ENCODE data around the gene RAB40B.

DNA sequence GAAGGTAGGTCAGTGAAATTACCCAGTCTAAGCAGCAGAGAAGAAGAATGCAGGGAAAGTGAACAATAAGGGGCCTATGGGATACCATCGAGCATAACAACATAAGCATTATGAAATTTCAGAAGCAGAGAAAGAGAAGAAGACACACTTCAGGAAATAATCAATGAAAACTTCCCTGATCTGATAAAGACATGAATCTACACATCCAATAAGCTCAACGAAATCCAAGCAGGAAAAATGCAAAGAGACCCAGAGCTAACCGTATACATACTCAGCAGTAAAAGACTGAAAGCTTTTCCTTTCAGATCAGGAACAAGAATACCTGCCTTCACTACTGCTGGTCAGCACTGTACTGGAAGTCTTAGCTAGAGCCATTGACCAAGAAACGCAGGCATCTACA lies 88.8 kb downstream of the RAB40B start:
- TF ChIP-seq, protein P1, sequence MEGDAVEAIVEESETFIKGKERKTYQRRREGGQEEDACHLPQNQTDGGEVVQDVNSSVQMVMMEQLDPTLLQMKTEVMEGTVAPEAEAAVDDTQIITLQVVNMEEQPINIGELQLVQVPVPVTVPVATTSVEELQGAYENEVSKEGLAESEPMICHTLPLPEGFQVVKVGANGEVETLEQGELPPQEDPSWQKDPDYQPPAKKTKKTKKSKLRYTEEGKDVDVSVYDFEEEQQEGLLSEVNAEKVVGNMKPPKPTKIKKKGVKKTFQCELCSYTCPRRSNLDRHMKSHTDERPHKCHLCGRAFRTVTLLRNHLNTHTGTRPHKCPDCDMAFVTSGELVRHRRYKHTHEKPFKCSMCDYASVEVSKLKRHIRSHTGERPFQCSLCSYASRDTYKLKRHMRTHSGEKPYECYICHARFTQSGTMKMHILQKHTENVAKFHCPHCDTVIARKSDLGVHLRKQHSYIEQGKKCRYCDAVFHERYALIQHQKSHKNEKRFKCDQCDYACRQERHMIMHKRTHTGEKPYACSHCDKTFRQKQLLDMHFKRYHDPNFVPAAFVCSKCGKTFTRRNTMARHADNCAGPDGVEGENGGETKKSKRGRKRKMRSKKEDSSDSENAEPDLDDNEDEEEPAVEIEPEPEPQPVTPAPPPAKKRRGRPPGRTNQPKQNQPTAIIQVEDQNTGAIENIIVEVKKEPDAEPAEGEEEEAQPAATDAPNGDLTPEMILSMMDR (IDR thresholded peaks at IDR 0.05) = no peak
- no peak for TF ChIP-seq POLR2A (IDR thresholded peaks at IDR 0.05)

Measured in heart left ventricle (tissue), 13 donors.